Astrocyte (in vitro differentiated cells and primary cell): ENCODE results near the gene TNFRSF12A. TPM values are rescaled to one million over a fixed set of nuclear protein-coding genes. Genes with fewer than 3 reads are reported as not detected.

ENCODE experiments used
- DNase-seq: peaks from one replicate; pipeline ENCODE4 v3.0.0-alpha.2; 2010; ENCODE audit warnings: low read depth
- FAIRE-seq: peaks from 2 replicates; lab custom pipeline; 2011; peaks lifted over from hg19 to GRCh38; lab: Jason Lieb, UNC
- H2AFZ ChIP-seq: 2 replicates; pipeline ENCODE4 v1.6.0; 2012; ENCODE audit warnings: low read depth, low read length, inconsistent platforms
- H3K27ac ChIP-seq: 2 replicates; pipeline ENCODE4 v1.5.1; 2011; ENCODE audit warnings: low read depth, low read length, inconsistent platforms
- H3K27me3 ChIP-seq: 2 replicates; pipeline ENCODE4 v1.6.0; 2011; ENCODE audit warnings: low read length, inconsistent platforms; ENCODE audit not compliant: insufficient read depth
- H3K36me3 ChIP-seq: 2 replicates; pipeline ENCODE4 v1.5.1; 2011; ENCODE audit warnings: low read length, inconsistent platforms; ENCODE audit not compliant: insufficient read depth
- H3K4me1 ChIP-seq: 2 replicates; pipeline ENCODE4 v1.5.1; 2011; ENCODE audit warnings: low read length, inconsistent platforms; ENCODE audit not compliant: insufficient read depth
- H3K4me2 ChIP-seq: 2 replicates; pipeline ENCODE4 v1.6.0; 2012; ENCODE audit warnings: low read length, inconsistent platforms
- H3K4me3 ChIP-seq: 2 replicates; pipeline ENCODE4 v1.5.1; 2011; ENCODE audit warnings: low read depth, mild to moderate bottlenecking, low read length, inconsistent platforms; ENCODE audit not compliant: insufficient read depth
- H3K79me2 ChIP-seq: 2 replicates; pipeline ENCODE4 v1.6.0; 2012; ENCODE audit warnings: mild to moderate bottlenecking, low read length, inconsistent platforms; ENCODE audit not compliant: insufficient read depth
- H3K9ac ChIP-seq: 2 replicates; pipeline ENCODE4 v1.6.0; 2012; ENCODE audit warnings: mild to moderate bottlenecking, low read length, inconsistent platforms
- H3K9me3 ChIP-seq: 2 replicates; pipeline ENCODE4 v1.5.1; 2012; ENCODE audit warnings: low read depth, mild to moderate bottlenecking, low read length, inconsistent platforms; ENCODE audit not compliant: insufficient read depth
- H4K20me1 ChIP-seq: 2 replicates; pipeline ENCODE4 v1.6.0; 2012; ENCODE audit warnings: low read length, inconsistent platforms; ENCODE audit not compliant: insufficient read depth
- H3K27ac Mint-ChIP-seq: one replicate; pipeline ENCODE4 v1.8.0; 2021; ENCODE audit warnings: mild to moderate bottlenecking, mixed read lengths; ENCODE audit not compliant: unreplicated experiment
- H3K27me3 Mint-ChIP-seq: one replicate; pipeline ENCODE4 v1.8.0; 2021; ENCODE audit warnings: low read depth, mixed read lengths; ENCODE audit not compliant: unreplicated experiment
- H3K36me3 Mint-ChIP-seq: one replicate; pipeline ENCODE4 v1.8.0; 2021; ENCODE audit warnings: low read depth, mixed read lengths; ENCODE audit not compliant: unreplicated experiment
- H3K4me1 Mint-ChIP-seq: one replicate; pipeline ENCODE4 v1.8.0; 2021; ENCODE audit warnings: low read depth, mixed read lengths; ENCODE audit not compliant: unreplicated experiment
- H3K4me3 Mint-ChIP-seq: one replicate; pipeline ENCODE4 v1.8.0; 2021; ENCODE audit warnings: mild to moderate bottlenecking, moderate library complexity, mixed read lengths; ENCODE audit not compliant: unreplicated experiment
- H3K9me3 Mint-ChIP-seq: one replicate; pipeline ENCODE4 v1.8.0; 2021; ENCODE audit warnings: mild to moderate bottlenecking, mixed read lengths; ENCODE audit not compliant: unreplicated experiment
- CTCF ChIP-seq: IDR thresholded peaks from 2 replicates; pipeline ENCODE4 v1.5.1; 2011; ENCODE audit warnings: low read depth, mild to moderate bottlenecking, inconsistent platforms, low read length, moderate library complexity; ENCODE audit not compliant: insufficient read depth
- EZH2 ChIP-seq: IDR thresholded peaks from 2 replicates; pipeline ENCODE4 v1.6.1; 2012; ENCODE audit warnings: mild to moderate bottlenecking, low read length, inconsistent platforms; ENCODE audit not compliant: insufficient read depth
- total RNA-seq: library from RNA; stranded (reverse); gene quantifications from 2 replicates; pipeline ENCODE4 v1.2.1, GENCODE V29; 2021

The TNFRSF12A gene
- total RNA-seq, 1 donor from 2014 or later, result 262 TPM

GRCh38 chr16:3070608-3071111, 50.5 kb downstream of the TNFRSF12A start:
- no peak for FAIRE-seq
- H3K36me3 Mint-ChIP-seq, result peaks cover 6% of the 10 kb centered on the region
- no peak for DNase-seq
- peaks cover 6% of the 10 kb centered on the region for H3K9me3 Mint-ChIP-seq
- Histone ChIP-seq H3K4me3 (no peak overlapping the region), H3K27me3 (peaks cover 2% of the 10 kb centered on the region), H3K36me3 (no peaks in the 10 kb centered on the region), H3K9ac (no peak overlapping the region), H2AFZ (no peak overlapping the region), H4K20me1 (no peaks in the 10 kb centered on the region), H3K27ac (no peak overlapping the region), H3K9me3 (no peaks in the 10 kb centered on the region), H3K4me1 (peaks cover 1% of the 10 kb centered on the region), H3K79me2 (no peaks in the 10 kb centered on the region), H3K4me2 (no peak overlapping the region)
- TF ChIP-seq CTCF, result no peak
- TF ChIP-seq EZH2, result no peak
- no peak overlapping the region for H3K4me3 Mint-ChIP-seq
- peaks cover 32% of the 10 kb centered on the region for H3K27me3 Mint-ChIP-seq
- H3K4me1 Mint-ChIP-seq, result peaks cover 3% of the 10 kb centered on the region
- H3K27ac Mint-ChIP-seq, result no peak overlapping the region

- Mint-ChIP-seq H3K9me3 (peaks cover 8% of the 10 kb centered on the region), H3K27ac (no peak overlapping the region), H3K27me3 (peaks cover 35% of the 10 kb centered on the region), H3K4me3 (no peak overlapping the region), H3K36me3 (peaks cover 6% of the 10 kb centered on the region), H3K4me1 (peaks cover 3% of the 10 kb centered on the region)
- Histone ChIP-seq H3K4me2 (no peak overlapping the region), H3K9ac (no peak overlapping the region), H3K4me3 (no peak overlapping the region), H3K36me3 (no peaks in the 10 kb centered on the region), H3K27me3 (peaks cover 2% of the 10 kb centered on the region), H3K9me3 (no peaks in the 10 kb centered on the region), H4K20me1 (no peaks in the 10 kb centered on the region), H3K27ac (no peak overlapping the region), H3K79me2 (no peaks in the 10 kb centered on the region), H3K4me1 (no peaks in the 10 kb centered on the region), H2AFZ (no peak overlapping the region)
- FAIRE-seq (no peak), DNase-seq (no peak)
- TF ChIP-seq EZH2 (no peak), CTCF (no peak)
These were observed 51.5 kb downstream of the TNFRSF12A start for GRCh38 chr16:3071655-3072054.

Other genes starting within 250 kb of the TNFRSF12A start
- gene ELOB, start 243.1 kb upstream of the TNFRSF12A start, total RNA-seq, result 323 TPM in 2 replicates
- gene PRSS33, start 232.8 kb upstream of the TNFRSF12A start, total RNA-seq, result not detected in 2 replicates
- gene PRSS41, start 221.9 kb upstream of the TNFRSF12A start, total RNA-seq, result not detected in 2 replicates
- gene PRSS21, start 203.1 kb upstream of the TNFRSF12A start, total RNA-seq, result not detected in 2 replicates
- not detected in 2 replicates for gene ZG16B, start 190.1 kb upstream of the TNFRSF12A start, total RNA-seq
- 0.58 and 1.5 TPM in 2 replicates for gene PRSS22, start 162.2 kb upstream of the TNFRSF12A start, total RNA-seq
- gene FLYWCH2, start 137.2 kb upstream of the TNFRSF12A start, total RNA-seq, result 36.5 and 40.7 TPM in 2 replicates
- gene FLYWCH1, start 108.4 kb upstream of the TNFRSF12A start, total RNA-seq, result 53.4 and 58.9 TPM in 2 replicates
- gene KREMEN2, start 56.1 kb upstream of the TNFRSF12A start, total RNA-seq, result 7.5 and 8.0 TPM in 2 replicates
- gene PAQR4, start 51.0 kb upstream of the TNFRSF12A start, total RNA-seq, result 4.8 and 5.4 TPM in 2 replicates
- 3.9 TPM in 2 replicates for gene PKMYT1, start 39.9 kb upstream of the TNFRSF12A start, total RNA-seq
- 0.14 and 0.48 TPM in 2 replicates for gene CLDN9, start 7.4 kb upstream of the TNFRSF12A start, total RNA-seq
- gene CLDN6, start 2.2 kb upstream of the TNFRSF12A start, total RNA-seq, result 449 and 584 TPM in 2 replicates
- 47.0 and 71.6 TPM in 2 replicates for gene HCFC1R1, start 3.6 kb downstream of the TNFRSF12A start, total RNA-seq
- 17.4 and 22.3 TPM in 2 replicates for gene THOC6, start 3.7 kb downstream of the TNFRSF12A start, total RNA-seq
- gene BICDL2, start 16.6 kb downstream of the TNFRSF12A start, total RNA-seq, result 0.16 TPM in 1 of 2 replicates, not detected in the other
- gene MMP25, start 26.2 kb downstream of the TNFRSF12A start, total RNA-seq, result 0.89 and 1.3 TPM in 2 replicates
- 27.8 and 43.8 TPM in 2 replicates for gene IL32, start 45.3 kb downstream of the TNFRSF12A start, total RNA-seq
- 0.22 and 0.25 TPM in 2 replicates for gene ZSCAN10, start 78.9 kb downstream of the TNFRSF12A start, total RNA-seq
- gene ZNF205, start 92.2 kb downstream of the TNFRSF12A start, total RNA-seq, result 13.2 and 15.4 TPM in 2 replicates
- gene ZNF213, start 114.7 kb downstream of the TNFRSF12A start, total RNA-seq, result 11.3 and 12.0 TPM in 2 replicates
- 0.32 TPM in 1 of 2 replicates, not detected in the other for gene OR1F1, start 167.8 kb downstream of the TNFRSF12A start, total RNA-seq
- 8.6 and 9.2 TPM in 2 replicates for gene ZNF200, start 214.8 kb downstream of the TNFRSF12A start, total RNA-seq
- gene MEFV, start 236.3 kb downstream of the TNFRSF12A start, total RNA-seq, result not detected in 2 replicates